Smooth muscle cell (in vitro differentiated cells): ENCODE data around the gene NEDD8. TPM values are rescaled to one million over a fixed set of nuclear protein-coding genes. Genes with fewer than 3 reads are reported as not detected.

Source experiments
- DNase-seq: peaks from one replicate; lab custom pipeline; 2025; ENCODE audit not compliant: unreplicated experiment; lab: John Stamatoyannopoulos, UW
- H2AFZ ChIP-seq: fragments of 200-600 bp; sonication (generic); 2 replicates; pipeline ENCODE4 v1.6.0; 2016; ENCODE audit warnings: antibody characterized with exemption, low read depth, mild to moderate bottlenecking
- H3F3A ChIP-seq: fragments of 200-600 bp; sonication (generic); 2 replicates; pipeline ENCODE4 v1.6.0; 2017; ENCODE audit warnings: antibody characterized with exemption, low read depth
- H3K27ac ChIP-seq: fragments of 200-600 bp; sonication (generic); 2 replicates; pipeline ENCODE4 v1.5.1; 2016; ENCODE audit warnings: low read depth, mild to moderate bottlenecking
- H3K27me3 ChIP-seq: fragments of 200-600 bp; sonication (generic); 2 replicates; pipeline ENCODE4 v1.6.1; 2016; ENCODE audit warnings: low read depth, mild to moderate bottlenecking
- H3K36me3 ChIP-seq: fragments of 200-600 bp; sonication (generic); 2 replicates; pipeline ENCODE4 v1.5.1; 2016; ENCODE audit warnings: low read depth
- H3K4me1 ChIP-seq: fragments of 200-600 bp; sonication (generic); 2 replicates; pipeline ENCODE4 v1.5.1; 2016; ENCODE audit warnings: low read depth
- H3K4me2 ChIP-seq: fragments of 200-600 bp; sonication (generic); 2 replicates; pipeline ENCODE4 v1.6.0; 2016; ENCODE audit warnings: mild to moderate bottlenecking
- H3K4me3 ChIP-seq: fragments of 200-600 bp; sonication (generic); 2 replicates; pipeline ENCODE4 v1.5.1; 2016; ENCODE audit warnings: mild to moderate bottlenecking
- H3K79me2 ChIP-seq: fragments of 200-600 bp; sonication (generic); 2 replicates; pipeline ENCODE4 v1.6.0; 2016; ENCODE audit warnings: low read depth, mild to moderate bottlenecking
- H3K9ac ChIP-seq: fragments of 200-600 bp; sonication (generic); 2 replicates; pipeline ENCODE4 v1.6.0; 2016; ENCODE audit warnings: low read depth
- H3K9me3 ChIP-seq: fragments of 200-600 bp; sonication (generic); replicated peaks from 2 replicates; pipeline ENCODE4 v1.5.1; 2016; ENCODE audit warnings: low read depth
- H4K20me1 ChIP-seq: fragments of 200-600 bp; sonication (generic); 2 replicates; pipeline ENCODE4 v1.6.0; 2016; ENCODE audit warnings: low read depth
- CTCF ChIP-seq: fragments of 200-600 bp; sonication (generic); IDR thresholded peaks from 2 replicates; pipeline ENCODE4 v1.5.1; 2017; ENCODE audit warnings: borderline replicate concordance, mild to moderate bottlenecking, antibody characterized with exemption; ENCODE audit not compliant: insufficient read depth, poor library complexity, severe bottlenecking
- WGBS: methylation state at CpG from one replicate; pipeline ENCODE4 v1.1.7; 2016; ENCODE audit warnings: low lambda C conversion rate; 5-methylcytosine and 5-hydroxymethylcytosine counted together
- polyA plus RNA-seq: library from polyadenylated mRNA; unstranded; fragments of >200 nt; fragmentation: Nextera tagmentation; extraction: Ambion mirVana; gene quantifications from 2 replicates; pipeline ENCODE4 v1.2.1, GENCODE V29; 2016
- total RNA-seq: library from RNA; depleted of rRNA; stranded (reverse); fragments of >200 nt; gene quantifications from 2 replicates; pipeline ENCODE4 v1.2.3, GENCODE V29; 2014

NEDD8 gene
- total and polyA plus RNA-seq, 2 experiments from 2014 or later = 211 to 375 TPM

- no peaks in the 10 kb centered on the region for H4K20me1 ChIP-seq
- 96% methylated on average over 9 of the region's 9 CpGs for WGBS
- H3K4me1 ChIP-seq = peaks cover 11% of the 10 kb centered on the region
- H3K36me3 ChIP-seq = no peaks in the 10 kb centered on the region
- H3K9me3 ChIP-seq = no peaks in the 10 kb centered on the region
- H3K9ac ChIP-seq = no peak overlapping the region
- H3K27me3 ChIP-seq = no peaks in the 10 kb centered on the region
- H3K4me2 ChIP-seq = peak overlapping the region; percentile 85
- H2AFZ ChIP-seq = no peak overlapping the region
- H3F3A ChIP-seq = peaks cover 10% of the 10 kb centered on the region
- TF ChIP-seq CTCF = no peak
- DNase-seq = no peak
- peak overlapping the region; percentile 78 for H3K27ac ChIP-seq
- peaks cover 24% of the 10 kb centered on the region for H3K79me2 ChIP-seq
- H3K4me3 ChIP-seq = no peak overlapping the region
Observed at GRCh38 chr14:24189460-24189859, 42.7 kb downstream of the NEDD8 start.

- no peak overlapping the region for H2AFZ ChIP-seq
- H3K9ac ChIP-seq = peak overlapping the region; percentile 54
- no peaks in the 10 kb centered on the region for H3K9me3 ChIP-seq
- H3K4me1 ChIP-seq = peaks cover 11% of the 10 kb centered on the region
- DNase-seq = no peak
- TF ChIP-seq CTCF = no peak
- H3K79me2 ChIP-seq = peaks cover 22% of the 10 kb centered on the region
- H3K27ac ChIP-seq = peak overlapping the region; percentile 78
- H3K27me3 ChIP-seq = no peaks in the 10 kb centered on the region
- H4K20me1 ChIP-seq = no peaks in the 10 kb centered on the region
- 5% methylated on average over 3 of the region's 3 CpGs for WGBS
- H3K4me2 ChIP-seq = peak overlapping the region; percentile 85
- H3K4me3 ChIP-seq = peak overlapping the region; percentile 58
- H3F3A ChIP-seq = peaks cover 10% of the 10 kb centered on the region
- no peaks in the 10 kb centered on the region for H3K36me3 ChIP-seq
Observed at GRCh38 chr14:24189059-24189375, 43.1 kb downstream of the NEDD8 start.

GRCh38 chr14:24188251-24189058 is 43.7 kb downstream of the NEDD8 start, which contains the start of gene IPO4:
TSS of gene IPO4 (minus strand) at chr14:24188816. CDS start at chr14:24188787, 29 bp downstream.
- Histone ChIP-seq H3K27me3 (no peaks in the 10 kb centered on the region), H3K9ac (peak within 1 kb of the TSS; percentile 58), H3K4me1 (peaks cover 11% of the 10 kb centered on the region), H3K4me3 (peak within 1 kb of the TSS; percentile 58), H2AFZ (no peak within 1 kb of the TSS), H3K27ac (peak within 1 kb of the TSS; percentile 78), H3K36me3 (no peaks in the 10 kb centered on the region), H4K20me1 (no peaks in the 10 kb centered on the region), H3K9me3 (no peaks in the 10 kb centered on the region), H3K4me2 (peak within 1 kb of the TSS; percentile 85), H3K79me2 (peaks cover 20% of the 10 kb centered on the region), H3F3A (peaks cover 10% of the 10 kb centered on the region)
- no peak for TF ChIP-seq CTCF
- 2% methylated on average over 65 of the region's 65 CpGs for WGBS
- peak; percentile 79 for DNase-seq

DNA sequence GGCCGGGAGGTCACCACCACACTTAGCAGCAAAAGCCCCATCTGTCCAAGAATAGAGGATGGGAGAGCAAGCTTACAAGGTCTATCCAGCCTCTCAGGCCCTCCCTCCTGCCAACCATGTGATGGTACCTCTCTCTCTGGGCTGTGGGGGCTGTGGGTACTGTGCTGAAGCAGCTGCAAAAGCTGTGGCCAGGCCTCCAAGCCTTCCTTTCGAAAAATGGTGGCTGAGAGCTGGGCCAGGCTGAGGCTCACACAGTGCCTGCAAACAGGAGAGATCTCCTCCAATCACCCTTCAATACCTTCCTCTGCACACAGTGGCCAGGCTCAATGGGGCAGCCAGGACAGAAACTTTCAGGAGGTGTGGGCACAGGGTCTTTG is 44.6 kb downstream of the NEDD8 start:
- Histone ChIP-seq H3K9ac (no peak overlapping the region), H2AFZ (no peak overlapping the region), H3K4me1 (peaks cover 11% of the 10 kb centered on the region), H3K4me2 (peak overlapping the region; percentile 85), H3K9me3 (no peaks in the 10 kb centered on the region), H3K36me3 (no peaks in the 10 kb centered on the region), H3K4me3 (peak overlapping the region; percentile 58), H3K27me3 (no peaks in the 10 kb centered on the region), H4K20me1 (no peaks in the 10 kb centered on the region), H3K27ac (no peak overlapping the region), H3K79me2 (peaks cover 13% of the 10 kb centered on the region), H3F3A (peaks cover 10% of the 10 kb centered on the region)
- 88% methylated on average over 2 of the region's 2 CpGs for WGBS
- DNase-seq = no peak
- TF ChIP-seq CTCF = no peak
